Adrenal gland (tissue), 12 donors: ENCODE results near the gene DLG3. TPM values are rescaled to one million over a fixed set of nuclear protein-coding genes. Genes with fewer than 3 reads are reported as not detected.
A peak's percentile ranks its signal among the peaks of the same experiment; 100 is the strongest.

Source experiments
- DNase-seq, 7 donors: peaks; one replicate each; pipeline ENCODE4 v3.0.0-alpha.2; 2019 to 2020
- H3K27ac ChIP-seq, 5 donors: fragments of 200-600 bp; sonication (generic) in 4 of 5; 1 replicate in 3 of 5; 2 replicates in 2 of 5; pipeline versions ENCODE4 v1.5.1 to v1.8.0; 2016 to 2020; ENCODE audit warnings: mild to moderate bottlenecking in 1 of 5
- H3K27me3 ChIP-seq: fragments of 200-600 bp; 2 replicates; pipeline ENCODE4 v1.8.0; 2021
- H3K36me3 ChIP-seq, 2 donors: fragments of 200-600 bp; replicated peaks in 1 of 2; 1 replicate in 1 of 2; 2 replicates in 1 of 2; pipeline versions ENCODE4 v1.5.1 to v1.8.0; 2018 to 2022
- H3K4me1 ChIP-seq, 2 donors: fragments of 200-600 bp; replicated peaks in 1 of 2; 1 replicate in 1 of 2; 2 replicates in 1 of 2; pipeline versions ENCODE4 v1.5.1 to v1.8.0; 2018 to 2021
- H3K4me3 ChIP-seq, 4 donors: fragments of 200-600 bp; sonication (generic) in 3 of 4; one replicate each; pipeline ENCODE4 v1.5.1; 2016 to 2018
- H3K9me3 ChIP-seq, 3 donors: fragments of 200-600 bp; sonication (generic) in 1 of 3; replicated peaks in 1 of 3; 1 replicate in 2 of 3; 2 replicates in 1 of 3; pipeline versions ENCODE4 v1.5.1 to v1.8.0; 2016 to 2021
- POLR2A ChIP-seq, 2 donors: fragments of 450-650 bp; IDR thresholded peaks; one replicate each; pipeline ENCODE4 v1.6.1; 2017; ENCODE audit warnings: antibody characterized with exemption in 2 of 2, mild to moderate bottlenecking in 2 of 2, moderate library complexity in 1 of 2
- WGBS, 4 donors: extraction: QIAGEN DNeasy Blood & Tissue Kit in 2 of 4; methylation state at CpG; one replicate each; pipeline versions ENCODE4 v1.1.5 to v1.1.7; 2013 to 2017; 5-methylcytosine and 5-hydroxymethylcytosine counted together
- intact Hi-C, 2 donors: fragments of 100-400 bp; cut with DNase I; formaldehyde crosslinking; loops; one replicate each; pipeline versions ENCODE4 v1.14.1 to v1.15.0; 2022 to 2023
- polyA plus RNA-seq, 3 donors: library from polyadenylated mRNA; stranded (reverse); fragments of 200-250 nt in 2 of 3; fragments of 350-450 nt in 1 of 3; fragmentation: Illumina TruSeq in 1 of 3; extraction: RNeasy Lipid Tissue Mini Kit (QIAGEN cat#74804) in 1 of 3; gene quantifications; one replicate each; pipeline ENCODE4 v1.2.3, GENCODE V29; 2013 to 2014
- total RNA-seq, 9 donors: library from RNA; depleted of rRNA in 4 of 9; stranded (reverse); fragments of >200 nt in 4 of 9; fragments of 120-200 nt in 1 of 9; fragmentation: NEBNext Ultra II Directional in 1 of 9; extraction: Animal tissue kit (Norgen Biotek cat#: 25700) in 1 of 9; gene quantifications; one replicate each; pipeline versions ENCODE4 v1.1.0 to v1.2.4, GENCODE V29; 2013 to 2023
- TF ChIP-seq, protein P1 (sequence below), 6 experiments: fragments of 450-650 bp in 4 of 6; fragments of 200-600 bp in 2 of 6; sonication (generic) in 1 of 6; IDR thresholded peaks; 1 replicate in 5 of 6; 2 replicates in 1 of 6; pipeline versions ENCODE4 v1.5.1 to v1.8.0; 2016 to 2021; ENCODE audit warnings: antibody characterized with exemption in 6 of 6, mild to moderate bottlenecking in 2 of 6, moderate library complexity in 1 of 6
- donor health status: healthy with polysubstance abuse.
- donor health status: Bipolar disorder and iron deficiency.
- donor health status: DM: yes; HTN: yes; CAD: no.
- donor health status: DM: no; HTN: no; CAD: no.
- donor health status: DM: no; HTN: no; CAD: no.
- donor health status: DM: yes; HTN: yes; CAD: no.

DLG3 gene
- total and polyA plus RNA-seq, 12 donors: 5.5 to 33.7 (median 8.5) TPM

DNA sequence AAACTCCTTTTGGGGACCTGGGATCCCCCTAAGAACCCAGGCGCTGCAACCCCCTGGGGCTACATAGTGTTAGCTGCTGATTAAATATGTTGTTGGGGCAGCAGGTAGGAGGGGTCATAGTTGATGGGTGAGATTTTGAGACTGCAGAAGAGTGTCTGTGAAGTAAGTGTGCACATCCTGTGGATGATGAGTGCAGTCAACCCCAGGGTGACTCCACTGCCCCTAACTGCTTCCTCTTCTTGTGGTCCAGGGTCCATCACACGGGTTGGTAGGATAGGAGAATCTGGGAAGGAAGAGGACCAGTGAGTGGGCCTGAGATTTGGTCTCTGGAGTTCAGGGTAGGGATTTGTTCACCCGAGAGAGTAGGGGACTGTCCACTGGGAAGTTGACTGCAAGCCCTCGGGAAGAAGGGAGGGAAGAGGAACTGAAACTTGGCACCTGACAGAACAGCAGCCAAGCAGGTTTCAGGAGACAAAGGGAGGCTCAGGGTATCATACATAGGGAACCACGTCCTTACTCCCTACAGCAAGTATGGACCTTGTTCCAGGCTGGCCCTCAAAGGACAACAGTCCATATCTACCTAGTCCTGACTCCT is 8.5 kb downstream of the DLG3 start:
- DNase-seq: no peak
- no peak overlapping the region for H3K4me3 ChIP-seq
- intact Hi-C loops: loop anchor here in 1 of 2 donors (5.0 kb wide), 2 partner anchors 99 to 209 kb away; no protein-coding TSS in a partner anchor
- H3K27ac ChIP-seq: no peak overlapping the region
- no peaks in the 10 kb centered on the region for H3K9me3 ChIP-seq
- WGBS, 4 donors: 64 to 78% (median 72%) methylated on average over 3 to 5 of the region's 5 CpGs
- no peaks in the 10 kb centered on the region for H3K36me3 ChIP-seq
- peaks cover 8% of the 10 kb centered on the region for H3K27me3 ChIP-seq
- no peak for TF ChIP-seq POLR2A (IDR thresholded peaks at IDR 0.05)
- TF ChIP-seq, protein P1, sequence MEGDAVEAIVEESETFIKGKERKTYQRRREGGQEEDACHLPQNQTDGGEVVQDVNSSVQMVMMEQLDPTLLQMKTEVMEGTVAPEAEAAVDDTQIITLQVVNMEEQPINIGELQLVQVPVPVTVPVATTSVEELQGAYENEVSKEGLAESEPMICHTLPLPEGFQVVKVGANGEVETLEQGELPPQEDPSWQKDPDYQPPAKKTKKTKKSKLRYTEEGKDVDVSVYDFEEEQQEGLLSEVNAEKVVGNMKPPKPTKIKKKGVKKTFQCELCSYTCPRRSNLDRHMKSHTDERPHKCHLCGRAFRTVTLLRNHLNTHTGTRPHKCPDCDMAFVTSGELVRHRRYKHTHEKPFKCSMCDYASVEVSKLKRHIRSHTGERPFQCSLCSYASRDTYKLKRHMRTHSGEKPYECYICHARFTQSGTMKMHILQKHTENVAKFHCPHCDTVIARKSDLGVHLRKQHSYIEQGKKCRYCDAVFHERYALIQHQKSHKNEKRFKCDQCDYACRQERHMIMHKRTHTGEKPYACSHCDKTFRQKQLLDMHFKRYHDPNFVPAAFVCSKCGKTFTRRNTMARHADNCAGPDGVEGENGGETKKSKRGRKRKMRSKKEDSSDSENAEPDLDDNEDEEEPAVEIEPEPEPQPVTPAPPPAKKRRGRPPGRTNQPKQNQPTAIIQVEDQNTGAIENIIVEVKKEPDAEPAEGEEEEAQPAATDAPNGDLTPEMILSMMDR (IDR thresholded peaks at IDR 0.05): no peak
- no peaks in the 10 kb centered on the region for H3K4me1 ChIP-seq

DNA sequence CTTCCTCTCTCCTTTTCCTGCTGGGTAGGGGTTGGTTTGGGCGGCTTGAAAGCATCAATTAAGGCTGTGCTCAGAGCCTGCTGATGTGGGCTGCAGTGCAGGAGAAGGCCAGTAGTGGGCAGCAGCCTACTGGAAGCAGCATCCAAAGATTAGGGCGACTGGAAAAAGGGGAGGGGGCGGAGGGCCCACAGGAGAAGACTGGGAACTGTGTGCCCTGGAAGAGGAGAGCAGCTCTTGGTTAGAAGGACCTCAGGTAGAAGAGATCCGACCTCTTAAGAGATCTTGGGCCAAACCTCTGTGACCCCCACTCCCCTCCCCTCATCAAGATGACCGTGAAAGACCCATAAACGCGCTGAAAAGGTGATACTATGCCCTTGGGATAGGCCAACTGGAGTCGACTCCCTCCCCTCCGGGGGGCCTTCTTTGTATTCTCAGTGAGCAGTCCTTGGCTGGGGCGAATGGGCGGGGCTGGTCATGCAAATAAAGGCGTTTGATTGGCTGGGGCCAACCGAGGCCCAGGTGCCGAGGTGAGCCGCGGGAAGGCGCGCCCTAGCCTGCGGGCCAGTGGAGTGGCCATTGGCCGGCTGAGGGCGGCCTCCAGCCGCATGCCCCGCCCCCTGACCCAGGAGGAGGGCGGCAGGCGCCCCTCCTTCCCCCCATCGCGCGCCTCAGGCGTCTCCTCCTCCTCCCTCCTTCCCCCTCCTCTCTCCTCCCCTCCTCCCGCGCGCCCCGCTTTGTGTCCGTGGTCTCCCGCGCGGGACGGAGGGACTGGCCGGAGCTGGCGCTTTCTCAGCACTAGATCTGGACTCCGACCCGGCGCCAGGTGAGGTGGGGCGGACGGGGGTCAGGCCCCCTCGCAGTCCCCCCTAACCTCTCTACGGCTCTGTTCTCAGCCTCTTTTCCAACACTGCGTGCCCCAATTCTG is 10.1 kb downstream of the DLG3 start:
- DNase-seq: peak; percentile 65 to 87 (median 76)

GRCh38 chrX:70455366-70456202 is 10.9 kb downstream of the DLG3 start:
- TF ChIP-seq POLR2A (IDR thresholded peaks at IDR 0.05): no peak
- TF ChIP-seq, protein P1 (IDR thresholded peaks at IDR 0.05): no peak
- peak overlapping the region in 3 of 5 donors; percentile 7 to 49 (median 18) for H3K27ac ChIP-seq
- H3K27me3 ChIP-seq: peaks cover 8% of the 10 kb centered on the region
- H3K9me3 ChIP-seq: no peaks in the 10 kb centered on the region
- no peaks in the 10 kb centered on the region for H3K36me3 ChIP-seq
- 13 to 39% (median 22%) methylated on average over 15 to 32 of the region's 32 CpGs for WGBS, 4 donors
- H3K4me1 ChIP-seq: no peaks in the 10 kb centered on the region
- DNase-seq: no peak
- H3K4me3 ChIP-seq: peak overlapping the region in 2 of 4 donors; percentile 43 to 51
- intact Hi-C loops: no loop called here

More for the DNA sequence above, 10.1 kb downstream of the DLG3 start:
- no peak for TF ChIP-seq POLR2A (IDR thresholded peaks at IDR 0.05)
- TF ChIP-seq, protein P1 (IDR thresholded peaks at IDR 0.05): peak; percentile 66 to 77 (median 74)
- Histone ChIP-seq H3K27ac (peak overlapping the region in 2 of 5 donors; percentile 18 to 52), H3K4me3 (peak overlapping the region in 2 of 4 donors; percentile 43 to 51), H3K36me3 (no peaks in the 10 kb centered on the region), H3K9me3 (no peaks in the 10 kb centered on the region), H3K27me3 (peaks cover 8% of the 10 kb centered on the region), H3K4me1 (no peaks in the 10 kb centered on the region)
- intact Hi-C loops: loop anchor here in 1 of 2 donors (5.0 kb wide), 2 partner anchors 98 to 208 kb away; no protein-coding TSS in a partner anchor
- WGBS, 4 donors: 1 to 38% (median 18%) methylated on average over 1 to 41 of the region's 48 CpGs
